Gastroesophageal sphincter (tissue), 4 donors: ENCODE measurements around the gene UVSSA. TPM values are rescaled to one million over a fixed set of nuclear protein-coding genes. Genes with fewer than 3 reads are reported as not detected.

Experiments used
- ATAC-seq: fragments of 150-250 bp; one replicate; pipeline ENCODE4 v1.9.1; 2016; ENCODE audit warnings: mild to moderate bottlenecking, moderate library complexity
- H3K27ac ChIP-seq, 4 donors: fragments of 200-600 bp; sonication (generic) in 3 of 4; 1 replicate in 3 of 4; 2 replicates in 1 of 4; pipeline ENCODE4 v1.5.1; 2016 to 2019
- H3K27me3 ChIP-seq: fragments of 200-600 bp; sonication (generic); one replicate; pipeline ENCODE4 v1.5.1; 2019
- H3K36me3 ChIP-seq, 2 donors: fragments of 200-600 bp; sonication (generic); one replicate each; pipeline ENCODE4 v1.5.1; 2019; ENCODE audit warnings: control low read depth in 1 of 2
- H3K4me1 ChIP-seq, 3 donors: fragments of 200-600 bp; sonication (generic); 1 replicate in 2 of 3; 2 replicates in 1 of 3; pipeline ENCODE4 v1.5.1; 2016 to 2019; ENCODE audit warnings: control low read depth in 2 of 3
- H3K4me3 ChIP-seq, 2 donors: fragments of 200-600 bp; sonication (generic); one replicate each; pipeline ENCODE4 v1.5.1; 2019; ENCODE audit warnings: mild to moderate bottlenecking in 1 of 2, moderate library complexity in 1 of 2
- H3K9me3 ChIP-seq, 3 donors: fragments of 200-600 bp; sonication (generic); one replicate each; pipeline ENCODE4 v1.5.1; 2017 to 2019; ENCODE audit warnings: control low read depth in 2 of 3
- CTCF ChIP-seq, 4 experiments: fragments of 200-600 bp in 2 of 4; fragments of 450-650 bp in 2 of 4; sonication (generic) in 1 of 4; IDR thresholded peaks; one replicate each; pipeline ENCODE4 v1.5.1; 2017 to 2019; ENCODE audit warnings: antibody characterized with exemption in 4 of 4, mild to moderate bottlenecking in 2 of 4, moderate library complexity in 2 of 4
- EP300 ChIP-seq: sonication (generic); formaldehyde crosslinking; IDR thresholded peaks from one replicate; pipeline ENCODE4 v1.6.1; 2017; ENCODE audit warnings: antibody characterized with exemption, mild to moderate bottlenecking
- POLR2A ChIP-seq, 2 donors: fragments of 450-650 bp; IDR thresholded peaks; one replicate each; pipeline ENCODE4 v1.6.1; 2017; ENCODE audit warnings: antibody characterized with exemption in 2 of 2, mild to moderate bottlenecking in 2 of 2, moderate library complexity in 1 of 2
- POLR2AphosphoS5 ChIP-seq: sonication (generic); formaldehyde crosslinking; IDR thresholded peaks from one replicate; pipeline ENCODE4 v1.6.1; 2017; ENCODE audit warnings: antibody characterized with exemption
- WGBS, 2 donors: methylation state at CpG; one replicate each; pipeline ENCODE4 v1.1.5; 2018; ENCODE audit warnings: low coverage in 1 of 2; 5-methylcytosine and 5-hydroxymethylcytosine counted together
- total RNA-seq, 4 donors: library from RNA; depleted of rRNA; stranded (reverse); fragments of >200 nt; gene quantifications; one replicate each; pipeline ENCODE4 v1.1.0, GENCODE V29; 2016

The UVSSA gene
- total RNA-seq, 4 donors from 2014 or later = 3.1 to 24.1 (median 9.9) TPM

- ATAC-seq = no peak
- Histone ChIP-seq H3K9me3 (no peaks in the 10 kb centered on the region), H3K27me3 (no peaks in the 10 kb centered on the region), H3K36me3 (peaks cover 0 to 88% of the 10 kb centered on the region in 2 donors), H3K27ac (no peak overlapping the region), H3K4me1 (no peaks in the 10 kb centered on the region), H3K4me3 (no peak overlapping the region)
- no CpG with 5 or more reads among the region's 17 CpGs for WGBS, 2 donors
- TF ChIP-seq POLR2A (IDR thresholded peaks at IDR 0.05) (no peak), EP300 (no peak), POLR2AphosphoS5 (no peak), CTCF (IDR thresholded peaks at IDR 0.05) (no peak)
Observed at GRCh38 chr4:1362521-1362920, 15.5 kb downstream of the UVSSA start.

- Histone ChIP-seq H3K4me3 (no peak overlapping the region), H3K36me3 (peaks cover 0 to 88% of the 10 kb centered on the region in 2 donors), H3K27ac (no peak overlapping the region), H3K4me1 (no peaks in the 10 kb centered on the region), H3K9me3 (no peaks in the 10 kb centered on the region), H3K27me3 (no peaks in the 10 kb centered on the region)
- 64 to 82% methylated on average over 11 of the region's 11 CpGs for WGBS, 2 donors
- ATAC-seq = no peak
- no peak for TF ChIP-seq CTCF (IDR thresholded peaks at IDR 0.05)
- TF ChIP-seq POLR2AphosphoS5 = no peak
- TF ChIP-seq POLR2A (IDR thresholded peaks at IDR 0.05) = no peak
- no peak for TF ChIP-seq EP300
Observed at GRCh38 chr4:1363513-1363912, 16.5 kb downstream of the UVSSA start.

- H3K36me3 ChIP-seq = peaks cover 0 to 88% of the 10 kb centered on the region in 2 donors
- TF ChIP-seq CTCF (IDR thresholded peaks at IDR 0.05) (no peak), POLR2A (IDR thresholded peaks at IDR 0.05) (no peak), EP300 (no peak), POLR2AphosphoS5 (no peak)
- H3K27me3 ChIP-seq = no peaks in the 10 kb centered on the region
- no peak overlapping the region for H3K27ac ChIP-seq
- no peaks in the 10 kb centered on the region for H3K4me1 ChIP-seq
- no peak overlapping the region for H3K4me3 ChIP-seq
- WGBS, 2 donors = 97 to 100% methylated on average over 1 to 3 of the region's 18 CpGs
- no peaks in the 10 kb centered on the region for H3K9me3 ChIP-seq
- no peak for ATAC-seq
Observed at GRCh38 chr4:1364217-1364616, 17.2 kb downstream of the UVSSA start.

GRCh38 chr4:1364748-1365147 is 17.7 kb downstream of the UVSSA start:
- H3K4me3 ChIP-seq = no peak overlapping the region
- no peaks in the 10 kb centered on the region for H3K9me3 ChIP-seq
- no peak for ATAC-seq
- no peak for TF ChIP-seq POLR2AphosphoS5
- no peak for TF ChIP-seq EP300
- peaks cover 0 to 85% of the 10 kb centered on the region in 2 donors for H3K36me3 ChIP-seq
- no peaks in the 10 kb centered on the region for H3K27me3 ChIP-seq
- no peaks in the 10 kb centered on the region for H3K4me1 ChIP-seq
- no peak overlapping the region for H3K27ac ChIP-seq
- 80% methylated on average over 2 of the region's 13 CpGs; no CpG with 5 or more reads in 1 of the 2 donors for WGBS, 2 donors

GRCh38 chr4:1365271-1366178 is 18.5 kb downstream of the UVSSA start:
- H3K27me3 ChIP-seq = no peaks in the 10 kb centered on the region
- peaks cover 0 to 83% of the 10 kb centered on the region in 2 donors for H3K36me3 ChIP-seq
- 50 to 88% methylated on average over 1 to 2 of the region's 25 CpGs for WGBS, 2 donors
- no peaks in the 10 kb centered on the region for H3K4me1 ChIP-seq
- ATAC-seq = no peak
- H3K9me3 ChIP-seq = no peaks in the 10 kb centered on the region
- TF ChIP-seq POLR2A (IDR thresholded peaks at IDR 0.05) = no peak
- TF ChIP-seq CTCF (IDR thresholded peaks at IDR 0.05) = no peak
- no peak for TF ChIP-seq EP300
- no peak for TF ChIP-seq POLR2AphosphoS5
- H3K27ac ChIP-seq = no peak overlapping the region
- no peak overlapping the region for H3K4me3 ChIP-seq
